ENCODE measurements around the gene SLC25A51.

DNA sequence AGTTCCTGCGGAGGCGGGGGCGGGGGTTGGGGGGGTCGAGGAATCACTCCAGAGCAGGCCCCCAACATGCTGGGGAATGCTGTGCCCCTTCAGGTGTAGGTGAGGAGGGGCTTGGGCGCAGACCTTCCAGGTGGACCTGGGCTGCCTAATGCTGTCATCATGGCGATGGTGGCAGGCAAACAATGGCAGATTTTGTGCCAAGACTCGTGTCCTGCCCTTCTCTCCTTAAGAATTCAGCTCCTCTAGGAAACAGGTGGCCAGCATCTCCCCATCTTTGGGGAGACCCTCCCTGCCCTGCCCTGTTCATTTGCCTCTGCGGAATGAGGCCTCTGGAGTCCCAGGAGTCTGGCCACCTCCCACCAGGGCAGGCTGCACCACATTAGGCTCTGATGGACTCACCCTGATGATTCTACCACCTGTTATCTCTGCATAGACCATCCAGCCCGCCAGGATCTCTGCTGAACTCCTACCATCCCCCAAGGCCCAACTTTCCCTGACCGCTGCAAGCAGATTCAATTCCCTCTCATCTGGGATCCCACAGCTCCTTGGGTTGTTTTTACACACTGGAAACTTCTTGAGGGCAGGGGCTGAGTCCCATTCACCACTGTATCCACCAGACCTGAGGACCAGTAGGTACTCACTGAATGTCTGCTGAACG lies 10.9 kb upstream of the SLC25A51 start:
- no peak for TF ChIP-seq POLR2A (IDR thresholded peaks at IDR 0.05)
- TF ChIP-seq, protein P1, sequence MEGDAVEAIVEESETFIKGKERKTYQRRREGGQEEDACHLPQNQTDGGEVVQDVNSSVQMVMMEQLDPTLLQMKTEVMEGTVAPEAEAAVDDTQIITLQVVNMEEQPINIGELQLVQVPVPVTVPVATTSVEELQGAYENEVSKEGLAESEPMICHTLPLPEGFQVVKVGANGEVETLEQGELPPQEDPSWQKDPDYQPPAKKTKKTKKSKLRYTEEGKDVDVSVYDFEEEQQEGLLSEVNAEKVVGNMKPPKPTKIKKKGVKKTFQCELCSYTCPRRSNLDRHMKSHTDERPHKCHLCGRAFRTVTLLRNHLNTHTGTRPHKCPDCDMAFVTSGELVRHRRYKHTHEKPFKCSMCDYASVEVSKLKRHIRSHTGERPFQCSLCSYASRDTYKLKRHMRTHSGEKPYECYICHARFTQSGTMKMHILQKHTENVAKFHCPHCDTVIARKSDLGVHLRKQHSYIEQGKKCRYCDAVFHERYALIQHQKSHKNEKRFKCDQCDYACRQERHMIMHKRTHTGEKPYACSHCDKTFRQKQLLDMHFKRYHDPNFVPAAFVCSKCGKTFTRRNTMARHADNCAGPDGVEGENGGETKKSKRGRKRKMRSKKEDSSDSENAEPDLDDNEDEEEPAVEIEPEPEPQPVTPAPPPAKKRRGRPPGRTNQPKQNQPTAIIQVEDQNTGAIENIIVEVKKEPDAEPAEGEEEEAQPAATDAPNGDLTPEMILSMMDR (IDR thresholded peaks at IDR 0.05 in 4 of 5, conservative IDR thresholded peaks at IDR 0.05 in 1 of 5) = no peak

Data from gastrocnemius medialis (tissue), 4 donors.